H1 (cell line): ENCODE results near the gene ZC2HC1C. TPM values are rescaled to one million over a fixed set of nuclear protein-coding genes. Genes with fewer than 3 reads are reported as not detected.

Experiments used
- CTCF ChIA-PET: fragments of 300-600 bp; sonication (Branson Sonifier 250); formaldehyde crosslinking; loops from one replicate; lab custom pipeline; 2021; ENCODE audit not compliant: partially characterized antibody; lab: Charles Lee
- POLR2A ChIA-PET: fragments of 300-600 bp; sonication (Branson Sonifier 250); formaldehyde crosslinking; loops from one replicate; lab custom pipeline; 2021; ENCODE audit warnings: inconsistent platforms; ENCODE audit not compliant: partially characterized antibody; lab: Charles Lee
- DNase-seq, 2 experiments: peaks; one replicate each; pipeline versions ENCODE4 v3.0.0 to v3.0.0-alpha.2; 2010 to 2022; ENCODE audit warnings: low spot score in 2 of 2, low read depth in 1 of 2, mixed read lengths in 1 of 2
- FAIRE-seq: peaks from 2 replicates; lab custom pipeline; 2011; peaks lifted over from hg19 to GRCh38; lab: Jason Lieb, UNC
- H2AFZ ChIP-seq: 2 replicates; pipeline ENCODE4 v1.8.1; 2012; ENCODE audit warnings: low read length, inconsistent platforms
- H2AK5ac ChIP-seq: 2 replicates; pipeline ENCODE4 v1.6.1; 2013; ENCODE audit warnings: low read depth, low read length
- H2BK120ac ChIP-seq: replicated peaks from 2 replicates; pipeline ENCODE3; 2013; ENCODE audit warnings: low read depth, low read length, inconsistent platforms
- H2BK12ac ChIP-seq: 2 replicates; pipeline ENCODE4 v1.6.1; 2013; ENCODE audit warnings: low read depth, low read length
- H2BK15ac ChIP-seq: 2 replicates; pipeline ENCODE4 v1.6.1; 2013; ENCODE audit warnings: low read length
- H2BK20ac ChIP-seq: 2 replicates; pipeline ENCODE4 v1.6.1; 2013; ENCODE audit warnings: low read length
- H2BK5ac ChIP-seq: 2 replicates; pipeline ENCODE4 v1.6.1; 2013; ENCODE audit warnings: low read depth, low read length
- H3K14ac ChIP-seq: 2 replicates; pipeline ENCODE4 v1.6.1; 2013; ENCODE audit warnings: inconsistent platforms; ENCODE audit not compliant: insufficient read length
- H3K18ac ChIP-seq: 2 replicates; pipeline ENCODE4 v1.6.1; 2013; ENCODE audit warnings: low read length; ENCODE audit errors: extremely low read depth
- H3K23ac ChIP-seq: 2 replicates; pipeline ENCODE4 v1.6.1; 2013; ENCODE audit warnings: inconsistent platforms; ENCODE audit not compliant: insufficient read length
- H3K23me2 ChIP-seq: 2 replicates; pipeline ENCODE4 v1.6.1; 2013; ENCODE audit warnings: low read depth, low read length
- H3K27ac ChIP-seq: 2 replicates; pipeline ENCODE4 v1.6.1; 2011; ENCODE audit warnings: low read depth, low read length, inconsistent platforms
- H3K27me3 ChIP-seq, 4 experiments: replicated peaks in 1 of 4; 1 replicate in 1 of 4; 2 replicates in 3 of 4; pipeline versions ENCODE4 v1.6.1 to v1.8.1; 2011 to 2013; ENCODE audit warnings: low read length in 3 of 4, mild to moderate bottlenecking in 3 of 4, inconsistent platforms in 2 of 4, mixed read lengths in 2 of 4, moderate library complexity in 1 of 4; ENCODE audit not compliant: control insufficient read depth in 3 of 4, insufficient read depth in 3 of 4; ENCODE audit errors: extremely low read depth in 1 of 4
- H3K36me3 ChIP-seq, 4 experiments: 2 replicates each; pipeline versions ENCODE4 v1.6.1 to v1.8.1; 2011 to 2013; ENCODE audit warnings: mild to moderate bottlenecking in 4 of 4, low read length in 3 of 4, moderate library complexity in 2 of 4, control low read depth in 1 of 4, inconsistent platforms in 1 of 4; ENCODE audit not compliant: insufficient read depth in 4 of 4, control insufficient read depth in 2 of 4
- H3K4ac ChIP-seq: replicated peaks from 2 replicates; pipeline ENCODE3; 2013; ENCODE audit warnings: low read length, low read depth, mixed read lengths, inconsistent platforms; ENCODE audit not compliant: insufficient read length
- H3K4me1 ChIP-seq, 4 experiments: replicated peaks in 1 of 4; 1 replicate in 1 of 4; 2 replicates in 3 of 4; pipeline versions ENCODE4 v1.6.1 to v1.8.1; 2011 to 2013; ENCODE audit warnings: low read length in 3 of 4, inconsistent platforms in 2 of 4, mixed read lengths in 1 of 4; ENCODE audit not compliant: insufficient read depth in 4 of 4, control insufficient read depth in 3 of 4
- H3K4me2 ChIP-seq, 2 experiments: 2 replicates each; pipeline versions ENCODE4 v1.6.1 to v1.8.1; 2011 to 2013; ENCODE audit warnings: low read depth in 2 of 2, low read length in 2 of 2, control low read depth in 1 of 2, inconsistent platforms in 1 of 2, mild to moderate bottlenecking in 1 of 2; ENCODE audit not compliant: insufficient read depth in 1 of 2
- H3K4me3 ChIP-seq, 4 experiments: fragments of 200-600, 300-600 bp in 1 of 4; sonication (generic), shearing (Covaris generic), sonication (Bioruptor Twin) in 1 of 4; 2 replicates each; pipeline versions ENCODE4 v1.5.1 to v1.8.1; 2011 to 2016; ENCODE audit warnings: low read length in 4 of 4, low read depth in 3 of 4, control low read depth in 2 of 4, inconsistent platforms in 2 of 4, mild to moderate bottlenecking in 2 of 4, mixed read lengths in 1 of 4, moderate library complexity in 1 of 4; ENCODE audit not compliant: insufficient read depth in 2 of 4; ENCODE audit errors: extremely low read depth in 1 of 4
- H3K56ac ChIP-seq: replicated peaks from 2 replicates; pipeline ENCODE3; 2013; ENCODE audit warnings: low read depth, mild to moderate bottlenecking, mixed read lengths, low read length, inconsistent platforms; ENCODE audit not compliant: insufficient read length
- H3K79me1 ChIP-seq: 2 replicates; pipeline ENCODE4 v1.6.1; 2013; ENCODE audit warnings: low read depth, low read length, control low read depth
- H3K79me2 ChIP-seq, 2 experiments: 2 replicates each; pipeline versions ENCODE4 v1.6.1 to v1.8.1; 2012 to 2013; ENCODE audit warnings: low read length in 2 of 2, mild to moderate bottlenecking in 2 of 2, inconsistent platforms in 1 of 2; ENCODE audit not compliant: insufficient read depth in 2 of 2, control insufficient read depth in 1 of 2
- H3K9ac ChIP-seq, 4 experiments: replicated peaks in 1 of 4; 1 replicate in 1 of 4; 2 replicates in 3 of 4; pipeline versions ENCODE4 v1.6.1 to v1.8.1; 2011 to 2013; ENCODE audit warnings: low read depth in 3 of 4, low read length in 3 of 4, control low read depth in 2 of 4, mild to moderate bottlenecking in 2 of 4, moderate library complexity in 2 of 4, inconsistent platforms in 1 of 4; ENCODE audit errors: extremely low read depth in 1 of 4
- H3K9me3 ChIP-seq, 2 experiments: 2 replicates each; pipeline versions ENCODE4 v1.6.1 to v1.8.1; 2012 to 2013; ENCODE audit warnings: mild to moderate bottlenecking in 2 of 2, moderate library complexity in 2 of 2, control low read depth in 1 of 2, inconsistent platforms in 1 of 2, low read depth in 1 of 2, low read length in 1 of 2, mixed read lengths in 1 of 2; ENCODE audit not compliant: insufficient read depth in 2 of 2
- H4K20me1 ChIP-seq, 2 experiments: replicated peaks in 1 of 2; 2 replicates each; pipeline versions ENCODE3 to v1.8.1; 2011 to 2013; ENCODE audit warnings: inconsistent platforms in 2 of 2, low read length in 2 of 2, mild to moderate bottlenecking in 1 of 2; ENCODE audit not compliant: insufficient read depth in 2 of 2, control insufficient read depth in 1 of 2
- H4K5ac ChIP-seq: 2 replicates; pipeline ENCODE4 v1.6.1; 2013; ENCODE audit warnings: low read length, low read depth, mixed read lengths, inconsistent platforms; ENCODE audit not compliant: insufficient read length
- H4K8ac ChIP-seq: 2 replicates; pipeline ENCODE4 v1.8.0; 2013; ENCODE audit warnings: mild to moderate bottlenecking, moderate library complexity, low read length, inconsistent platforms; ENCODE audit not compliant: insufficient read depth; ENCODE audit errors: extremely low read depth
- H4K91ac ChIP-seq: replicated peaks from 2 replicates; pipeline ENCODE3; 2013; ENCODE audit warnings: low read length, mixed read lengths, inconsistent platforms; ENCODE audit not compliant: insufficient read length
- CREB1 ChIP-seq: IDR thresholded peaks from 2 replicates; pipeline ENCODE4 v1.6.1; 2012; ENCODE audit warnings: inconsistent platforms
- GABPA ChIP-seq: IDR thresholded peaks from 2 replicates; pipeline ENCODE4 v1.6.1; 2011; ENCODE audit warnings: mild to moderate bottlenecking, low read length, moderate library complexity, borderline replicate concordance; ENCODE audit not compliant: insufficient read depth
- GTF2F1 ChIP-seq: IDR thresholded peaks from 2 replicates; pipeline ENCODE4 v1.6.1; 2012; ENCODE audit warnings: low read depth, low read length, improper control_type of control experiment, borderline replicate concordance
- KDM4A ChIP-seq: IDR thresholded peaks from one replicate; pipeline ENCODE4 v1.7.1; 2012; ENCODE audit warnings: low read depth, mild to moderate bottlenecking, moderate library complexity, low read length, inconsistent platforms; ENCODE audit not compliant: severe bottlenecking
- KDM5A ChIP-seq: fragments of 200-600 bp; IDR thresholded peaks from 2 replicates; pipeline ENCODE4 v1.7.1; 2012; ENCODE audit warnings: mild to moderate bottlenecking, low read length, inconsistent platforms, mixed read lengths
- NRF1 ChIP-seq: IDR thresholded peaks from 2 replicates; pipeline ENCODE4 v1.6.1; 2011; ENCODE audit warnings: mild to moderate bottlenecking, low read depth, low read length, improper control_type of control experiment
- TAF1 ChIP-seq: IDR thresholded peaks from 2 replicates; pipeline ENCODE4 v1.6.1; 2011; ENCODE audit warnings: mild to moderate bottlenecking, low read depth, low read length
- YY1 ChIP-seq: IDR thresholded peaks from 2 replicates; pipeline ENCODE4 v1.6.1; 2011; ENCODE audit warnings: low read depth, mild to moderate bottlenecking, low read length
- WGBS, 2 experiments: shearing (Covaris generic) in 1 of 2; methylation state at CpG; one replicate each; pipeline versions ENCODE4 v1.1.6 to v1.1.7; 2013 to 2015; ENCODE audit warnings: low lambda C conversion rate in 2 of 2, mixed read lengths in 2 of 2, inconsistent platforms in 1 of 2, low coverage in 1 of 2, missing lambda C conversion rate in 1 of 2; ENCODE audit not compliant: insufficient replicate concordance in 2 of 2, insufficient coverage in 1 of 2, insufficient read length in 1 of 2; ENCODE audit errors: extremely low coverage in 1 of 2, missing lambda C conversion rate in 1 of 2; 5-methylcytosine and 5-hydroxymethylcytosine counted together
- polyA plus RNA-seq, 7 experiments: library from polyadenylated mRNA; depleted of rRNA in 3 of 7; stranded (reverse) in 5 of 7; unstranded in 2 of 7; fragments of >200 nt in 5 of 7; fragments of 200-250 nt in 2 of 7; gene quantifications; 1 replicate in 5 of 7; 2 replicates in 1 of 7; 4 replicates in 1 of 7; pipeline versions ENCODE4 v1.2.1 to v1.2.3, GENCODE V29; 2011 to 2013; ENCODE audit warnings: missing spikeins in 2 of 7, mixed read lengths in 2 of 7
- total RNA-seq: library from RNA; stranded (reverse); fragmentation: NEBNext Ultra II Directional; extraction: Animal tissue kit (Norgen Biotek cat#: 25700); gene quantifications from 2 replicates; pipeline ENCODE4 v1.2.1, GENCODE V29; 2021
- TF ChIP-seq, protein P1 (sequence below): IDR thresholded peaks from 2 replicates; pipeline ENCODE4 v1.6.1; 2012; ENCODE audit warnings: inconsistent platforms
- TF ChIP-seq, protein P2 (sequence below): IDR thresholded peaks from 2 replicates; pipeline ENCODE4 v1.6.1; 2012; ENCODE audit warnings: inconsistent platforms
- TF ChIP-seq, protein P3 (sequence below): IDR thresholded peaks from 2 replicates; pipeline ENCODE4 v1.6.1; 2012; ENCODE audit warnings: low read length, inconsistent platforms

The ZC2HC1C gene
- total and polyA plus RNA-seq, 2 of the 8 experiments (the other 6 are each of a cell fraction or from before 2014, with no cell fraction given) = 0.57 to 1.2 TPM

DNA sequence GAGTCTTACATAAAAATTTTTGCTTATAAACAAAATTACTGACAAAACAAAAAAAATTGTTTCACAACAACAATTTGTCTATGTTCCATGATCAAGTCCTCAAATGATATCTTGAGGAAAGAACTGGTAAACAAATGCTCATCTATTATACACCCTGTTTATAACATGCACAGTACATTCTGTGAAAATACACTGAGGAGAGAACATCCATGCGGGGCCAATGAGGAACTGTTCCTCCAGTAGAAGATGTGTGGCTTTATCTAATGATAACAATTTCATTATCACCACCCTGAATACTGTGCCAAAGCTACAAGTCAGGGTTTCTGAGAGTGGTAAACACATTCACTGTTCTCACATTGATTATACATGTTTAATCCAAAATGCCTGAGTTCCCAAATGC lies 28.9 kb upstream of the ZC2HC1C start:
- no peak overlapping the region for H2BK15ac ChIP-seq

More for the DNA sequence above, 28.9 kb upstream of the ZC2HC1C start:
- Histone ChIP-seq H2BK5ac (no peak overlapping the region), H3K4ac (no peak overlapping the region), H4K5ac (no peak overlapping the region), H2AFZ (no peak overlapping the region), H2BK12ac (no peak overlapping the region), H3K18ac (no peak overlapping the region), H2AK5ac (no peak overlapping the region), H3K79me2 (no peaks in the 10 kb centered on the region), H2BK120ac (no peak overlapping the region), H3K36me3 (peaks cover 0 to 25% (median 1%) of the 10 kb centered on the region in 4 experiments; a peak in 4 of 8 replicates), H3K9me3 (no peaks in the 10 kb centered on the region), H3K27me3 (no peaks in the 10 kb centered on the region), H3K9ac (no peak overlapping the region), H4K91ac (no peak overlapping the region), H3K27ac (no peak overlapping the region), H3K79me1 (no peaks in the 10 kb centered on the region; the same call in 1 of the 2 replicates), H3K23me2 (no peaks in the 10 kb centered on the region), H4K8ac (no peak overlapping the region), H2BK20ac (no peak overlapping the region), H3K23ac (no peak overlapping the region), H3K4me1 (no peaks in the 10 kb centered on the region), H3K56ac (no peak overlapping the region), H4K20me1 (no peaks in the 10 kb centered on the region), H3K4me2 (no peak overlapping the region), H3K4me3 (no peak overlapping the region), H3K14ac (no peak overlapping the region)
- POLR2A ChIA-PET = interaction anchor here (1.2 kb wide), 1 partner anchor 15 kb away, joined by 3 read pairs; no protein-coding TSS in a partner anchor
- no peak for DNase-seq
- TF ChIP-seq KDM5A (no peak), GTF2F1 (no peak), YY1 (no peak), NRF1 (no peak), TAF1 (no peak), CREB1 (no peak), KDM4A (no peak), GABPA (no peak)
- TF ChIP-seq, protein P1, sequence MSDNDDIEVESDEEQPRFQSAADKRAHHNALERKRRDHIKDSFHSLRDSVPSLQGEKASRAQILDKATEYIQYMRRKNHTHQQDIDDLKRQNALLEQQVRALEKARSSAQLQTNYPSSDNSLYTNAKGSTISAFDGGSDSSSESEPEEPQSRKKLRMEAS = no peak
- TF ChIP-seq, protein P2, sequence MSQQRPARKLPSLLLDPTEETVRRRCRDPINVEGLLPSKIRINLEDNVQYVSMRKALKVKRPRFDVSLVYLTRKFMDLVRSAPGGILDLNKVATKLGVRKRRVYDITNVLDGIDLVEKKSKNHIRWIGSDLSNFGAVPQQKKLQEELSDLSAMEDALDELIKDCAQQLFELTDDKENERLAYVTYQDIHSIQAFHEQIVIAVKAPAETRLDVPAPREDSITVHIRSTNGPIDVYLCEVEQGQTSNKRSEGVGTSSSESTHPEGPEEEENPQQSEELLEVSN = no peak
- TF ChIP-seq, protein P3, sequence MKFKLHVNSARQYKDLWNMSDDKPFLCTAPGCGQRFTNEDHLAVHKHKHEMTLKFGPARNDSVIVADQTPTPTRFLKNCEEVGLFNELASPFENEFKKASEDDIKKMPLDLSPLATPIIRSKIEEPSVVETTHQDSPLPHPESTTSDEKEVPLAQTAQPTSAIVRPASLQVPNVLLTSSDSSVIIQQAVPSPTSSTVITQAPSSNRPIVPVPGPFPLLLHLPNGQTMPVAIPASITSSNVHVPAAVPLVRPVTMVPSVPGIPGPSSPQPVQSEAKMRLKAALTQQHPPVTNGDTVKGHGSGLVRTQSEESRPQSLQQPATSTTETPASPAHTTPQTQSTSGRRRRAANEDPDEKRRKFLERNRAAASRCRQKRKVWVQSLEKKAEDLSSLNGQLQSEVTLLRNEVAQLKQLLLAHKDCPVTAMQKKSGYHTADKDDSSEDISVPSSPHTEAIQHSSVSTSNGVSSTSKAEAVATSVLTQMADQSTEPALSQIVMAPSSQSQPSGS = no peak
- WGBS, 2 experiments = 96% methylated on average over 1 of the region's 1 CpG; no CpG with 5 or more reads in 1 of the 2 experiments
- no peak for FAIRE-seq
- CTCF ChIA-PET = interaction anchor here (1.2 to 2.6 kb wide), 2 partner anchors 48 to 51 kb away, joined by 3 to 13 read pairs; no protein-coding TSS in a partner anchor
